ENCODE data around the gene HLA-DQA1. TPM values are rescaled to one million over a fixed set of nuclear protein-coding genes. Genes with fewer than 3 reads are reported as not detected.
A peak's percentile ranks its signal among the peaks of the same experiment; 100 is the strongest.

The HLA-DQA1 gene
- total and polyA plus RNA-seq, 10 of the 15 experiments (the other 5 are each of a cell fraction or from before 2014, with no cell fraction given) = 289 to 1,769 (median 460) TPM

- peak overlapping the region; percentile 25; the same call in 1 of the 2 replicates for H3K4me2 ChIP-seq (ENCODE audit: control insufficient read depth, insufficient read depth)
Measured at GRCh38 chr6:32664827-32665362, 27.7 kb downstream of the HLA-DQA1 start.

More at GRCh38 chr6:32664827-32665362, 27.7 kb downstream of the HLA-DQA1 start:
- peak overlapping the region; percentile 91 for H3K27ac ChIP-seq (ENCODE audit: control insufficient read depth, insufficient read depth)
- peaks cover 4 to 6% of the 10 kb centered on the region in 2 experiments; a peak in 3 of 4 replicates for H3K36me3 ChIP-seq (ENCODE audit: control insufficient read depth in 2 of 2, insufficient read depth in 2 of 2, low read length in 1 of 2)
- H3K9me3 ChIP-seq (replicated peaks; ENCODE audit: control insufficient read depth, insufficient read depth, low read length) = no peaks in the 10 kb centered on the region
- no peak for DNase-seq (ENCODE audit: low read depth, low spot score)
- peaks cover 22% of the 10 kb centered on the region for H3K4me1 ChIP-seq (ENCODE audit: control insufficient read depth, insufficient read depth, low read length)
- intact Hi-C loops (cut with micrococcal nuclease; ENCODE audit: unreplicated experiment) (loop anchor here (5.0 kb wide), 1 partner anchor 43 kb away; no protein-coding TSS in a partner anchor), in situ Hi-C loops (cut with MboI) (loop anchor here (5.0 kb wide), 1 partner anchor 97 kb away; the partner anchor contains the start of gene HLA-DQB2)
- H3K9ac ChIP-seq (ENCODE audit: control insufficient read depth, insufficient read depth, low read length) = peak overlapping the region; percentile 88
- H3K79me2 ChIP-seq (ENCODE audit: control insufficient read depth, insufficient read depth, low read length) = peaks cover 35% of the 10 kb centered on the region
- ChIA-PET POLR2A (interaction anchor here (0.6 to 11.5 kb wide), 10 partner anchors 23 to 857 kb away, joined by 3 to 168 read pairs (median 7); partner anchors contain the start of genes HLA-DQA1 and HLA-DRA), RAD21 (ENCODE audit: unreplicated experiment) (interaction anchor here (2.1 to 2.6 kb wide), 3 partner anchors 25 to 42 kb away, joined by 12 to 16 read pairs (median 14); partner anchors contain the start of gene HLA-DQA1), SMC1A (ENCODE audit: uncharacterized antibody, unreplicated experiment) (interaction anchor here (1.2 to 5.7 kb wide), 5 partner anchors 18 to 96 kb away, joined by 4 to 94 read pairs (median 7); partner anchors contain the start of gene HLA-DQA1), CTCF (interaction anchor here (0.9 to 2.2 kb wide), 2 partner anchors 23 to 42 kb away, joined by 3 to 10 read pairs; no protein-coding TSS in a partner anchor)
- WGBS (ENCODE audit: insufficient coverage, insufficient replicate concordance, low lambda C conversion rate, missing lambda C conversion rate) = under 1% methylated on average over 16 of the region's 47 CpGs
- peak; percentile 12 for ATAC-seq
- TF ChIP-seq POLR2A (IDR thresholded peaks at IDR 0.05; ENCODE audit: low read depth, low read length) (peak; percentile 11; the same call in 1 of the 2 replicates), RUNX3 (IDR thresholded peaks at IDR 0.05; ENCODE audit: low read length) (no peak), SMC3 (IDR thresholded peaks at IDR 0.05; ENCODE audit: borderline replicate concordance, low read length) (no peak), SP1 (IDR thresholded peaks at IDR 0.05; ENCODE audit: low read depth, low read length) (no peak), SKIL (IDR thresholded peaks at IDR 0.05; ENCODE audit: low read depth, poor library complexity, severe bottlenecking) (no peak)
- no TSS peak for BruUV-seq (replicated peaks)
- no peaks in the 10 kb centered on the region for H4K20me1 ChIP-seq (ENCODE audit: control insufficient read depth, insufficient read depth)
- FAIRE-seq = no peak
- H3K4me3 ChIP-seq = no peak overlapping the region
- no peaks in the 10 kb centered on the region for H3K27me3 ChIP-seq (replicated peaks in 1 of 2; ENCODE audit: control insufficient read depth in 2 of 2, insufficient read depth in 2 of 2, low read length in 1 of 2)
- H2AFZ ChIP-seq (ENCODE audit: control insufficient read depth, low read depth, low read length) = no peak overlapping the region
